DOHH2 (cell line): ENCODE data around the gene EML6.

Experiments
- H3F3A ChIP-seq: fragments of 200-600 bp; sonication (generic), shearing (Covaris generic); 2 replicates; pipeline ENCODE4 v1.6.0; 2016; ENCODE audit warnings: antibody characterized with exemption, mild to moderate bottlenecking; ENCODE audit not compliant: control insufficient read depth, insufficient read depth
- H3K27ac ChIP-seq: fragments of 200-600 bp; sonication (generic); 2 replicates; pipeline ENCODE4 v1.5.1; 2014; ENCODE audit warnings: low read depth, mild to moderate bottlenecking, low read length, moderate library complexity
- H3K27me3 ChIP-seq: fragments of 200-600 bp; sonication (generic); 2 replicates; pipeline ENCODE4 v1.6.1; 2014; ENCODE audit warnings: mild to moderate bottlenecking, low read length, mixed read lengths; ENCODE audit not compliant: control insufficient read depth
- H3K36me3 ChIP-seq: fragments of 200-600 bp; sonication (generic); 2 replicates; pipeline ENCODE4 v1.6.1; 2014; ENCODE audit warnings: mild to moderate bottlenecking, low read length, moderate library complexity, mixed read lengths; ENCODE audit not compliant: control insufficient read depth
- H3K4me1 ChIP-seq: fragments of 200-600 bp; sonication (generic); 2 replicates; pipeline ENCODE4 v1.6.1; 2014; ENCODE audit warnings: mild to moderate bottlenecking, low read length, mixed read lengths; ENCODE audit not compliant: control insufficient read depth
- H3K4me2 ChIP-seq: fragments of 200-600 bp; sonication (generic); 2 replicates; pipeline ENCODE4 v1.6.0; 2014; ENCODE audit warnings: mild to moderate bottlenecking, low read length, moderate library complexity
- H3K4me3 ChIP-seq: fragments of 200-600 bp; sonication (generic); 2 replicates; pipeline ENCODE4 v1.5.1; 2014; ENCODE audit warnings: mild to moderate bottlenecking, low read length, mixed read lengths
- H3K79me2 ChIP-seq: fragments of 200-600 bp; sonication (generic); 2 replicates; pipeline ENCODE4 v1.6.1; 2014; ENCODE audit warnings: mild to moderate bottlenecking, low read length, mixed read lengths; ENCODE audit not compliant: control insufficient read depth
- H3K9me2 ChIP-seq: fragments of 200-600 bp; sonication (generic); replicated peaks from 2 replicates; pipeline ENCODE4 v1.6.1; 2014; ENCODE audit warnings: mild to moderate bottlenecking, low read length, mixed read lengths; ENCODE audit not compliant: control insufficient read depth
- H3K9me3 ChIP-seq: fragments of 200-600 bp; sonication (generic); 2 replicates; pipeline ENCODE4 v1.6.1; 2014; ENCODE audit warnings: antibody characterized with exemption, low read length, mixed read lengths; ENCODE audit not compliant: control insufficient read depth, insufficient read depth
- H4K20me1 ChIP-seq: fragments of 200-600 bp; sonication (generic); 2 replicates; pipeline ENCODE4 v1.6.0; 2014; ENCODE audit warnings: low read depth, mild to moderate bottlenecking, antibody characterized with exemption, low read length, moderate library complexity; ENCODE audit not compliant: control insufficient read depth, insufficient read depth
- CTCF ChIP-seq: fragments of 200-600 bp; sonication (generic); IDR thresholded peaks from one replicate; pipeline ENCODE4 v1.5.1; 2014; ENCODE audit warnings: antibody characterized with exemption, mild to moderate bottlenecking, low read depth, low read length; ENCODE audit not compliant: poor library complexity, severe bottlenecking
- EZH2phosphoT487 ChIP-seq: fragments of 200-600 bp; sonication (generic); IDR thresholded peaks from 2 replicates; pipeline ENCODE4 v1.6.1; 2017; ENCODE audit warnings: borderline replicate concordance, mild to moderate bottlenecking, antibody characterized with exemption, low read length, moderate library complexity, mixed read lengths

Gene EML6

GRCh38 chr2:54945391-54946219 is 222.1 kb downstream of the EML6 start:
- no peak overlapping the region for H3K27ac ChIP-seq
- no peaks in the 10 kb centered on the region for H3K9me2 ChIP-seq
- no peaks in the 10 kb centered on the region for H4K20me1 ChIP-seq
- TF ChIP-seq CTCF (no peak), EZH2phosphoT487 (no peak)
- no peak overlapping the region for H3K4me3 ChIP-seq
- H3K27me3 ChIP-seq, result no peaks in the 10 kb centered on the region
- peaks cover 5% of the 10 kb centered on the region for H3F3A ChIP-seq
- H3K36me3 ChIP-seq, result no peaks in the 10 kb centered on the region
- H3K79me2 ChIP-seq, result no peaks in the 10 kb centered on the region
- H3K4me1 ChIP-seq, result no peaks in the 10 kb centered on the region
- H3K4me2 ChIP-seq, result no peak overlapping the region
- no peaks in the 10 kb centered on the region for H3K9me3 ChIP-seq

GRCh38 chr2:54946220-54946805 is 222.9 kb downstream of the EML6 start:
- no peak for TF ChIP-seq CTCF
- TF ChIP-seq EZH2phosphoT487, result no peak
- Histone ChIP-seq H3K79me2 (no peaks in the 10 kb centered on the region), H3K9me2 (no peaks in the 10 kb centered on the region), H3K27ac (no peak overlapping the region), H3K27me3 (no peaks in the 10 kb centered on the region), H3K36me3 (no peaks in the 10 kb centered on the region), H3K4me3 (no peak overlapping the region), H4K20me1 (no peaks in the 10 kb centered on the region), H3K4me2 (no peak overlapping the region), H3K4me1 (no peaks in the 10 kb centered on the region), H3F3A (peaks cover 5% of the 10 kb centered on the region), H3K9me3 (no peaks in the 10 kb centered on the region)

- no peak overlapping the region for H3K27ac ChIP-seq
- H3K4me2 ChIP-seq, result no peak overlapping the region
- TF ChIP-seq EZH2phosphoT487 (no peak), CTCF (no peak)
- no peaks in the 10 kb centered on the region for H3K36me3 ChIP-seq
- no peaks in the 10 kb centered on the region for H3K9me3 ChIP-seq
- no peaks in the 10 kb centered on the region for H4K20me1 ChIP-seq
- no peaks in the 10 kb centered on the region for H3K27me3 ChIP-seq
- no peaks in the 10 kb centered on the region for H3K9me2 ChIP-seq
- no peaks in the 10 kb centered on the region for H3K79me2 ChIP-seq
- no peaks in the 10 kb centered on the region for H3K4me1 ChIP-seq
- H3F3A ChIP-seq, result peaks cover 5% of the 10 kb centered on the region
- no peak overlapping the region for H3K4me3 ChIP-seq
Measured at GRCh38 chr2:54947136-54947535, 223.7 kb downstream of the EML6 start.
